GM18909 (cell line): ENCODE data around the gene CEACAM1.
"Not testable (repeated sequence)": the region's sequence is repeated elsewhere in the genome, so short reads cannot be mapped to it uniquely, and the experiment has no call there.

Experiments used
- ATAC-seq: cut with Tn5 transposase; IDR thresholded peaks from one replicate; pipeline ENCODE4 v1.9.1; 2021; ENCODE audit warnings: mild to moderate bottlenecking; ENCODE audit not compliant: unreplicated experiment, poor library complexity

Gene CEACAM1

DNA sequence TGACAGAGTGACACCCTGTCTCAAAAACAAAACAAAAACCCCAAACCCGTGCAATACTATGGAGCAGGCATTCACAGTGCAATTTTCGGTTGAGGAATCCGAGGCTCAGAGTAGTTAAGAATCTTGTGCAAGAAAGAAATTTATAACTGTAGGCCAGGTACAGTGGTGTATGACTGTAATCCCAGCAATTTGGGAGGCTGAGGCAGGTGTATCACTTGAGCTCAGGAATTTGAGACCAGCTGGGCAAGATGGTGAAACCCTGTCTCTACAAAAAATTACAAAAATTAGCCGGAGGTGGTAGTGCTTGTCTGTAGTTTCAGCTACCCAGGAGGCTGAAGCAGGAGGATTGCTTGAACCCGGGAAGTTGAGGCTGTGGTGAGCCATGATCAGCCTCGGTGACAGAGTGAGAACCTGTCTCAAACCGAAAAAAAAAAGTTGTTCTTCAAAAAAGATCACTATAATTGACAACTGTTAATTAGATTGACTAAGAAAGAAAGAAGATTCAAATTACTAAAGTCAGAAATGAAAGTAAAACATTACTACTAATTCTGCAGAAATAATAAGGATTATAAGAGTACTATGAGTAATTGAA is 12.9 kb downstream of the CEACAM1 start:
- no peak for ATAC-seq

DNA sequence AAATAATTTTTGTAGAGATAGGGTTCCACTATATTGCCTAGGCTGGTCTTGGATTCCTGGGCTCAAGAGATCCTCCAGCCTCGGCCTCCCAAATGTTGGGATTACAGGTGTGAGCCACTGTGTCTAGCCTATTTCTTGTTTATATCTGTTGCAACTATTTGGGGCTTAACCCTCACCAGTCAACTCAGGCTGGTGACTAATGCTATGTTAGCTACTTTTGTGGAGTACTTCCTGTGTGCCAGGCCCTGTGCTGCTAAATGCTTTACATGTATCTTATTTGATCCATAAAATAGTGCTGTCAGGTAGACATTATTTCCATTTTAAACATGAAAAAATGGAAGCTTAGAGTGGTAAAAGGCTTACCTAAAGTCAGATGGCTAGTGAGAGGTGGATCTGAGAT is 13.8 kb downstream of the CEACAM1 start:
- no peak for ATAC-seq

DNA sequence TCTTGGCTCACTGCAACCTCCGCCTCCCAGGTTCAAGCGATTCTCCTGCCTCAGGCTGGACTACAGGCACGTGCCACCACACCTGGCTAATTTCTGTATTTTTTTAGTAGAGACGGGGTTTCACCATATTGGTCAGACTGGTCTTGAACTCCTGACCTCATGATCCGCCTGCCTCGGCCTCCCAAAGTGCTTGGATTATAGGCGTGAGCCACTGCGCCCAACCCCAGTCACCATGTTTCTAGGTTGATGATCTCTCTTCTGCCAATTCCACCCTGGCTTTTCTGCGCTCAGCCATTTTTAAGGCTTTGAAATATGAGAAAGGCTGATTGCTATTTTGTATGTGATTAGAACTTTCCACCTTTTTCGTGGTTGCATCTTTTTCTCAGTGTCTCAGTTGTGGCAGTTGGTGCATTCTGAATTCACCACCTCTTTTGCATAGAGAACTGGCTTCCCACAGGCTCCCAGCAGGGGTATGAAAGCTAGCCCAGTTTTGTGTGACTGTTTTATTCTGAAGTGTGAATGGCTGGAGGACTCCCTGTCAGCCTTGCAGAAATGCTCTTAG is 15.5 kb downstream of the CEACAM1 start:
- peak; percentile 80 for ATAC-seq

DNA sequence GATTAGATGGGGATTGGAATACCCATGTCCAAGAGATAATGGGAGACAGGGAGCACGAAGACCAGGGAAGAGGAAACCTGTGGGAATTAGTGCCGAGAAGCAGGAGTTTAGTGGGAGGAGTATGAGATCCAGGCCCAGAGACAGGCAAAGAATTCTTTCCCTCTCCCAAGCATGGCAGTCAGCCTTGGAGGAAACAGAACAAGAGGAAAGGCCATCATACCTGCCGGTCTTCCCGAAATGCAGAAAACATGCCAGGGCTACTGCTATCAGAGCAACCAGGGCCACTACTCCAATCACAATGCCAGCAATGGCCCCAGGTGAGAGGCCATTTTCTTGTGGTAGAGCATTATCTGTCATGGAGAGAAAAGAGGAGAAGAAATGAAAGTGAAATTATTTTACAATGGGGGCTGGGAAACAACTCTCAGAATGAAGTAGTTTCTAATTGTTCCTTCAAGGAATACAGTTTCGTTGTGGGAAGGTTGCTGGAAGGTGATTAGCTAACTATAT is 16.1 kb downstream of the CEACAM1 start:
- ATAC-seq: no peak

DNA sequence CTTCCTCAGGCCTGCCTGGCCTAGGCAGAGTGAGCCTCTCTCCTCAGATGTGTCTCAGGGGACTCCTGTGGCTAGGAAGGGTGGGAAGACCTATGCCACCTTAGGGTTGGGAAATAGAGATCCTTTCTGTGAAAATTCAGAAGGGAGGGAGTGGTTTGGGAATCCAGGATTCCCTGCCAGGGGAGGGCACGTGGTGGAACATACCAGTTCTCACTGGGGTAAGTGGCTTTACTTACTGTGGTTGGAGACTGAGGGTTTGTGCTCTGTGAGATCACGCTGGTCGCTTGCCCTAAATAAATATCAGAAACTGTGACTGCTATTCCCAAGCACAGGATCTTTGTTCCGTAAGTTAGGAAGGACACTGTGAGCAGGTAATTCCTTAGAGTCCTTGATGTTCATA is 16.9 kb downstream of the CEACAM1 start:
- ATAC-seq: no peak

DNA sequence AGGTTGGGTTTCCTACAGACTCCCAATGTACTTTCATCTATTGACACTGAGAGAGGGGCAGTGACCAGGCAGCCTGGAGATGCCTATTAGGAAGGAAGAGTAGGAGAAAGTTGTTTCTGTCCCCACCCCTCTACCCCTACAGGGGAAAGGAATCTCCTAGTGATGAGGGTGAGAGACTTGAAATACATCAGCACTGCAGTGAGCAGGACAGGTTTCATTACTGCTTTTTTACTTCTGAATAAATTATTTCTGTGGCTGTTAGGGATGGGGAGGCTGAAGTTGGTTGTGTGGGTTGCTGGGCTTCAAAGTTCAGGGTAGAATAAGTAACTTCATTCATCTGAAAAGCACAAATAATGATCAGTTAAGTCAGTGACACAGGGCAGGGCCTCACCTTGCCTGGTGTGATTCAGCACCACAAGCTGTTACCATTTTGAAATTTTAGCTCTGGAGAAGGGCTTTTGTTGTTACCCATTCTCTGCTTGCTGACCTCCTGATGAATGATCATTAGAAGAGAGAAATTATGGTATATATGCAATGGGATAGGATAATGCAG is 19.3 kb downstream of the CEACAM1 start:
- ATAC-seq: peak; percentile 35

DNA sequence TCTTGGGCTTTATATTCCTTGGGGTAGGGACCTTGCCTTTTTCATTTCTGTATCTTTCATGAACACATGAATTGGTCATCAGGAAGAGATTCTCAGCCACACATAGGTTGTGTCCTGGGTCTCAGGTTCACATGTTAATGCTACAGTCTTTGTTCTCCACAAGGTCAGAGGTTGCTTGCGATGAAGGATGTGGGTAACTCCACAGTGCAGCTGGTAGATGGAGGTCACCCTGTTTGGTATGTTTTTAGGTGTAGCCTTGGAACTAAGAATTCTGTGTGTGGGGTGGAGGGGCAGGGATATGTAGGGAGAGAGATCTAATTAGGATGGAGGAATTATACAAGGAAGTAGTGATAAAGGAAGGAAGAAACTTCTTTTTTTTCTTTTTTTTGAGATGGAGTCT is 23.2 kb downstream of the CEACAM1 start:
- no peak for ATAC-seq

DNA sequence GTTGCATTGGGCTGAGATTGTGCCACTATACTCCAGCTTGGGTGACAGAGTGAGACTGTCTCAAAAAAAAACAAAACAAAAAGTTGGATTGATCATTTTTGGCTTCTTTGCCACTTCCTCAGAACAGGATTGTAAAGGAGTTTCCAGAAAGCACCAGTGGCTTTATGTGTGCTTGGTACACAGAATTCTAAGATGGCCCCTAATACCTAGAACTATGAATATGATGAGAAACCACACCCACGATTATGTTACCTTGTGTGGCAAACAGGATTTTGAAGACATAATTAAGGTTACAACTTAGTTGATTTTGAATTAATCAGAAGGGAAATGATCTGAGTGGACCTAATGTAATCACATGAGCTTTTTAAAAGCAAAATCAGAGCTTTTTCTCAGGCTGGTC is 26.5 kb downstream of the CEACAM1 start:
- no peak for ATAC-seq

DNA sequence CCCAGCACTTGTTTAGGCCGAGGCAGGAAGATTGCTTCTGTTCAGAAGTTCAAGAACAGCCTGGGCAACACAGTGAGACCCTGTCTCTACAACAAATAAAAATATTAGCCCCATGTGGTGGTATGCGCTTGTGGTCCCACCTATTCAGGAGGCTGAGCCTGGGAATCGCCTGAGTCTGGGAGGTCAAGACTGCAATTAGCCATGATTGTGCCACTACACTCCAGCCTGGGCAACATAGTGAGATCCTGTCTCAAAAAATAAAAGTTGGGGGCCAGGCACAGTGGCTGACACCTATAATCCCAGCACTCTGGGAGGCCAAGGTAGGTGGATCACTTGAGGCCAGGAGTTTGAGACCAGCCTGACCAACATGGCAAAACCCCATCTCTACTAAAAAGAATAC is 27.0 kb downstream of the CEACAM1 start:
- ATAC-seq: not testable (repeated sequence)

DNA sequence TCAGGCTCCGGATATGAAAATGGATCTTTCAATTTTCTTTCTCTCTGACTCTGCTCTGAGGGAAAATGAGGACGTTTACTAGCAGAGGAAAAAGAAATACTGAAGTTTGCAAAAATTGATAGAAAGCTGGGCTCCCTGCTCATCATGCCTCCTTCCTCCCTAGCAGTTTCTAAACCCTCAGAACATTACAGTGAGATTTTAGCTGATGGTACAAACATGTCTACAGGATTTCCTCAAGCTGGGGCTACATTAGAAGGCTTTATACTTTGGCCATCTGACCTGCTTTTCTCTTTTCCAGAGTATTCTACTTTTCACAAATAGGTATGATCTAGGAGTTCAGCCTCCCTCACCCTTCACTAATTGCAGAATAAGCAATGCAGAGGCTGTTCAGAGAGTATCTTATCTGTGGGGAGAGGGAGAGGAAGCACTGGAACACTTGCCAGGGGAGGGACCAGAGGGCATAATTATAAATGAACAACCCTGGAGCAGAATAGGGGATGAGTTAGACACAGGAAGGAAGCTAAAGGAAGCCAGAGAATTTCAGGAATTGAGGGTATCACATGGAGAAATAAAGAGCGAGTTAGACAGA is 30.0 kb downstream of the CEACAM1 start:
- no peak for ATAC-seq

DNA sequence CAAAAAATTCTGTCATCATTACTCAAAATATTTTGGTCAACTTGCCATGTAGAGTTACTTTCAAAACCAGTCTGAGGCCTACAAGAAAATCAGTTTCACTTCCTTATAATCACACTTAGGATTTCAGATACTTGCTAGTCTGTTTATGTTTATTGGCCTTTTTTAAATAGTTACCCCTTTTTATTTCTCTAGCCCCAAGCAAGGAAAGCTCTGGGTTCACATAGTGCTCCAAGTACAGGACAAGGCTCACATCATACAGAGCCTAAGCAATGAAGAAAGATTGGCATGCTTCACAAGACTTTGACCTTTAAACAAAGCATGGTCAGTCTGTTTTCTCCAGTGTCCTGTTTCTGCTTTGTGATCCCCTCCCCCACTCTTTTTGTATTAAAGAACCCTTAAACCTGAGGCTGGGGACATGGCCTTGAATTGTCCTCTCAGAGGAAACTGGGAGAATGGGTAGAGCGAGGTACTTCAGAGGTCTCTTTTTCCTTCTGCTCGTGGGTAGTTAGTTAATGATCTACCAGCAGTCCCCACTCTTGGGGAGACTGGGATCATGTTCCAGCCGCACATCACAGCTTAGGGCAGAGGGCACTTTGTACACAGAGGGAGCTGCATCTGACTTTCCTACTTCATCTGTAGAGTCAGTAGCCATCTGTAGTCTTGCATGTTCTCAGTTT is 30.7 kb downstream of the CEACAM1 start:
- peak; percentile 65 for ATAC-seq

DNA sequence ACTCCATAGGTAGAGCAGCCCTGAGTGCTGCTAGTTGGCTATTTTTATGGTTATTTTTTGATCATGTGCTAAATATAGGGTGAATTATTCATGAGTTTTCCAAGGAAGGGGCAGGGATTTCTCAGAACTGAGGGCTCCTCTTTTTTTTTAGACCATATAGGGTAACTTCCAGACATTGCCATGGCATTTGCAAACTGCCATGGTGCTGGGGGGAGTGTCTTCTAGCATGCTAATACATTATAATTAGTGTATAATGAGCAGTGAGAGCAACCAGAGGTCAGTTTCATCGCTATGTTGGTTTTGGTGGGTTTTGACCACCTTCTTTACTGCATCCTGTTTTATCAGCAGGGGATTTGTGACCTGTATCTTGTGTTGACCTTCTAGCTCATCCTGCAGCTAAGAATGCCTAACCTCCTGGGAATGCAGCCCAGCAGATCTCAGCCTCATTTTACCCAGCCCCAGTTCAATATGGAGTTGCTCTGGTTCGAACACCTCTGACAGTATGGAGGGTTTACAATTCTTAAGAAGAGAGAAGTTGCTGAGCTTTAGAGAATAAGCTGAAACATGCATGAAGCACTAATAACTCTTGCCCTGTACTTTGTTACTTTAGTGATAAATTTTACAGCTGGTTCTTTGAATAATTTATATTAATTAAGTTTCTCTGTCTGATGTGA is 31.7 kb downstream of the CEACAM1 start:
- ATAC-seq: no peak

DNA sequence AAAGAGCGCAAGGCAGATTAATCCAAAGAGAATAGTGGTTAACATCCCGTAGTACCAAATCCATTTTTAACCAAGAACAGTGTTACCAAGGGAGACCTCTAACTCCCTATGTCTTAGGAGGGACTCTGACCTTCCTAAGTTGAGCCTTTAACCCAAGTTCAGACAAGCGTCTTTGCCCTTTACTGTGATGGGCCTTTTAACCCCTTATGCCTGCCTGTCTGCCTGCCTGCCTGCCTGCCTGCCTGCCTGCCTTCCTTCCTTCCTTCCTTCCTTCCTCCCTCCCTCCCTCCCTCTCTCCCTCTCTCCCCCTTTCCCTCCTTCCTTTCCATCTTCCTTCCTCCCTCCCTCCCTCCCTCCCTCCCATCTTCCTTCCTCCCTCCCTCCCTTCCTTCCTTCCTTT is 32.6 kb downstream of the CEACAM1 start:
- no peak for ATAC-seq

DNA sequence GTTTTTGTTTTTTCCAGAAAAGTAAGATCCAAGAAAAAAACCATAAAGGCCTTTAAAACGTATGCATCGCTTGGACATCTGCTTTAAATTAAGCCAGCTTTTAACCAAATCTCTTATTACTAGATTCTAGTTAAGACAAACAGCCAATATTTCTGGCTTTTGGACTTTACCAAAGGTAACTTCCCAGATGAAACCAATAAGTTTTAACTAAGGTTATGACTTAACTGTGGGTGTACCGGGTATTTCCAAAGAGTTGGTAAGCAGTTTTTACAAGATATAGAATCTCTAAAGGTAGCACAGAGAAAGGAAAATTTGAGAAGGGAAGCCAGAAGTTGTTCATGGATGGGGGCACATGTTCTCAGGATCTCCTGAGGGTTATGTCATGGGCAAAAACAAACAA is 34.0 kb downstream of the CEACAM1 start:
- ATAC-seq: no peak

DNA sequence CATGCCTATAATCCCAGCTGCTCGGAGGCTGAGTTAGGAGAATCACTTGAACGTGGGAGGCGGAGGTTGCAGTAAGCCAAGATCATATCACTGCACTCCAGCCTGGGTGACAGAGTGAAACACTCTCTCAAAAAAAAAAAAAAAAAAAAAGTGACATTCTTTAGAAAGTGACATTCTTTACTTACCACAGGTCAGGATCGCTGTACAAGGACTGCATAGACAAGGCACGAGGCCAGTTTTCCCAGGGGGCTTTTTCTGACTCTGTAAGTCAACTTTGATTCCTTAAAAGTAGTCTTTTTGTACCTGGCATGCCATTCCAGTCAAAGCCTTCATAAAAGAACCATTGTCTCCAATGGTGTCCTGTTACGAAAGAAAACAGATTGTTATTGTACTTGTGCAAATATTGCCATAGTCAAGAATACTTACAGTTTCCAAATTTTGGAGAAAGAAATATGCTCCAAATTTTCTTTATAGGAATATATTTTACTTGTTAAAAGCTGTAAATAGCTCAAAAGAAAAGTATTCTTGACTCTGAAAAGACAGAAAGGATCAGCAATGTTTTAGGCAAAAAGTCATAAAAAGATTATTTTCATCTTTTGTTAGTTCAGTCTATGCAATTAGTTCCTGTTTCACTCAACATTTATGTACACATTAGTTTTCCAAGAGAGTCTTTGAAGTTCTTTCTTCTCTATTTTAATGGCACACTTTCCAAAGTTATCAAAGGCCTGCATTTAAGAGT is 39.3 kb downstream of the CEACAM1 start:
- ATAC-seq: no peak

DNA sequence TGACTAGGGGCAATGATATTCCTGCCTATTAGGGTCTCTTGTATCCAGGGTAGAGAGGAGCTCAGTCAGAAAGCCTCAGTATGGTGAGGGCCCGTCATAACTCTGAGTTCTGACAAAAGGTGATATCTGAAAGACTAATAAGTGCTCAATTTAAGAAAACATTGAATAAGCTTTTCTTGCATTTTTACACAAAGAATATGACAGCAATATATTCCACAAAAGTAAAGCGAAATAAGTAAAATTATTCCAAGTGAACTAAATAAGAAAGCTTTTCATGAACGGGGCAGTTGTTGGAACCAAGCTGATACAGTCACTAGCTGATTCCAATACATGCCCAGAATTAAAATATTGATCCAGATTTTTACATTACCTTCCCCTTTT is 40.5 kb downstream of the CEACAM1 start:
- ATAC-seq: no peak

DNA sequence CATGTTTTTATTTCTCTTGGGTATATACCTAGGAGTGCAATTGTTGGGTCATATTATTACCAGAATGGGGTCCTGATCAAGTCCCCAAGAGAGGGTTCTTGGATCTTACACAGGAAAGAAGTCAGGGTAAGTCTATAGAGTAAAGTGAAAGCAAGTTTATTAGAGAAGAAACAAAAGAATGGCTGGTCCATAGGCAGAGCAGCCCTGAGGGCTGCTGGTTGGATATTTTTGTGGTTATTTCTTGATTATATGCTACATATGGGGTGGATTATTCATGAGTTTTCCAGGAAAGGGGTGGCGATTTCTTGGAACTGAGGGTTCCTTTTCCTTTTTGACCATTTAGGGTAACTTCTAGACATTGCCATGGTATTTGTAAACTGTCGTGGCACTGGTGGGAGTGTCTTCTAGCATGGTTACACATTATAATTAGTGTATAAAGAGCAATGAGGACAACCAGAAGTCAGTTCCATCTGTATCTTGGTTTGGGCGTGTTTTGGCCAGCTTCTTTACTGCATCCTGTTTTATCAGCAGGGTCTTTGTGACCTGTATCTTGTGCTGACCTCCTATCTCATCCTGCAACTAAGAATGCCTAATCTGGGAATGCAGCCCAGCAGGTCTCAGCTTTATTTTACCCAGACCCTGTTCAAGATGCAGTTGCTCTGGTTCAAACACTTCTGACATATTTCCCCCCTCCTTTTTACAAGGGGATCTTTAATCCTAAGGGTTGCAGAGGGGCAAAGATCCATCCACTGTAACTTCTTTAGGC is 41.1 kb downstream of the CEACAM1 start:
- ATAC-seq: no peak

DNA sequence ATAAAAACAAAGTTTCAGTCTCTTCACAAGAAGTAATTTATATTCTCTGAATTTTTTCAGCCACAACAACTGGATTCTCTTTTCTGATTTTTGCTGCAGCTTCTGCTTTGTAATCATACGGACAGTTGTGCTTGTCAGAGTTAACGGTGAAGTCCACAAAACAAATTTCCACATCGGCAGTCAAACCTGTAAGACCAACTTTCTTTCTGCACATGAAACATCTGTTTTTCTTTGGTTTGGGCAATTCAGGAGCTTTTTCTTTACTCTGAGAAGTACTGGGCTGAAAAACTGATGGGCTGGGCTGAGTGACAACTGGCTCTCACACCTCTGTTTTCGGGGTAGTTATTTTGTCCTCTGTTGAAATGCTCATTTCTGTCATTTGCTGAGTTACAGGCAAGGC is 43.2 kb downstream of the CEACAM1 start:
- not testable (repeated sequence) for ATAC-seq

DNA sequence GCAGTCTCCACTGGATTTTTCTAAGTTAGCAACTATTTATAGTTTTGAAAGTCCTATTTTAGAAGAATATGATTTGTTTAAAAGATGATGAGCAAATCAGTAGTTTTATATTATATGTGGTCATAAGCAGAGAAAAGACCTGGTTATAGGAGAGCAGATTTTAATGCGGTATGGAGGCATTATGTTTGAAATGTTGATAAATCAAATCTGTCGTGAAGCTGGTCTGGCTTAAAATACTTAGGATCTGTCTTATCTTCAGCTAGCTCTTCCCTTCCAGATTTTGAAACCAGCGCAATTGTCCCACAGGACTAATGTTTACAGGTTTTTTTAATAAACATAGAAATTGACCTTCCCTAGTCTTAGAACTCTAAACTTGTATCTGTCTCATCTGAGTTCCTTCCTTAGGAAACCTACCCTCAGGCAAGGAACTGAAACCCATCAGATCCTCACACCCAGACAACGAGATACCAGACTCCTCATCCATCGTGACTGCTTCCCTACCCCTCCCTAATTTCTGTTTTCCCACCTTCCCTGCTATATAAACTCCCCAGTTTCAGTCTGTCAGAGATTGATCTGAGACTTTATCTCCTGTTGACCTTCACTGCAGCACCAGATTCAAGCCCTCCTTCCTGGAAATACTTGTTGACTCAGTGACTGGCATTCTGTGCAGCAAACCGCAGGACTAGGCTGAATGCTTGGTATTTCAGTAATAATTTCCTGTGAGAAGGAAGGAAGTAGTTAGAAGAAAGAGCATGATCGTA is 47.8 kb downstream of the CEACAM1 start:
- no peak for ATAC-seq
